Spinal cord (tissue), 10 donors: ENCODE data around the gene TAMALIN. TPM values are rescaled to one million over a fixed set of nuclear protein-coding genes. Genes with fewer than 3 reads are reported as not detected.

Experiments
- DNase-seq, 6 donors: peaks; one replicate each; pipeline versions ENCODE4 v3.0.0 to v3.0.0-alpha.2; 2013 to 2015; ENCODE audit warnings: low spot score in 6 of 6, low read depth in 4 of 6
- H3K27ac ChIP-seq: one replicate; pipeline ENCODE4 v1.5.1; 2013; ENCODE audit warnings: low read depth, low read length, control low read depth
- H3K27me3 ChIP-seq: one replicate; pipeline ENCODE4 v1.6.1; 2013; ENCODE audit warnings: low read length; ENCODE audit not compliant: control insufficient read depth, insufficient read depth
- H3K36me3 ChIP-seq: one replicate; pipeline ENCODE4 v1.6.1; 2013; ENCODE audit warnings: low read length; ENCODE audit not compliant: control insufficient read depth, insufficient read depth
- H3K4me1 ChIP-seq: one replicate; pipeline ENCODE4 v1.6.1; 2013; ENCODE audit warnings: low read length; ENCODE audit not compliant: control insufficient read depth, insufficient read depth
- H3K4me3 ChIP-seq: one replicate; pipeline ENCODE4 v1.5.1; 2013; ENCODE audit warnings: low read depth, low read length, control low read depth
- H3K9me3 ChIP-seq: one replicate; pipeline ENCODE4 v1.6.1; 2013; ENCODE audit warnings: low read length; ENCODE audit not compliant: control insufficient read depth, insufficient read depth
- WGBS: methylation state at CpG from one replicate; pipeline ENCODE4 v1.1.5; 2013; ENCODE audit warnings: missing lambda C conversion rate; ENCODE audit not compliant: insufficient coverage; 5-methylcytosine and 5-hydroxymethylcytosine counted together
- polyA plus RNA-seq, 2 donors: library from polyadenylated mRNA; unstranded; fragments of 120-200 nt; gene quantifications; one replicate each; pipeline ENCODE4 v1.2.1, GENCODE V29; 2013; ENCODE audit not compliant: insufficient read length in 2 of 2
- total RNA-seq, 2 donors: library from RNA; depleted of rRNA in 1 of 2; stranded (reverse); fragments of 120-200 nt in 1 of 2; fragments of >200 nt in 1 of 2; gene quantifications; one replicate each; pipeline versions ENCODE4 v1.2.3 to v1.2.4, GENCODE V29; 2013 to 2014
- donor health status: healthy.

TAMALIN gene
- total and polyA plus RNA-seq, 4 donors, result 6.6 to 27.1 (median 17.1) TPM

DNA sequence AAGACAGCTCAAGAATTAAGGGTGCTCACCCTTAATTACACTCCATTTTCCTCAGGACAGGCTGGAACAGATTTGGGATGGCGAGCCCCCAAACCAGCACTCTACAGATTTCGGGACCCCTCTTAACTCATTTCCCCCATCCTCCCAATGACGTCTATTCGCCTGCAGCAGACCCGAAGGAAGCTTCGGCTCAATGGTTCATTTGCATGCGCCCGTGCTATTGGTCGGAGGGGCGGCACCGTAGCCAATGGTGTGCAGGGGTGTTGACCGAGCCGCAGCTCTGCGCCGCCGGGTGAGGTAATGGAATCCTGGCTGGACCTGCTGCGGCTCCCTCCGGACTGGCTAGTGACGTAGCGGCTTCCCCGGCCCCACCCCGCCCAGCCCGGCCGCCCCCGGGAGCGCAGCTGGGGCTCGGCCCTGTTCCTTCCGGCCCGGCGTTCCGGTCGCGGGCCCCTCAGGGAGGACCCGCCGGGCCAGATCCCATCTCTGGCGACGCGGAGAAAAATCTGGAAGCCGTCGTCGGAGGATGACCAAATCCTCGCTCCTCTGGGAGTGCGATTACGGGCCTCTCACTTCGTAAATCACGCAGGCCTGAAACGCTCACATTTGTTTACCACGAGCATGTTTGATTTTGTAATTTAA, 26.2 kb downstream of the TAMALIN start:
- peak in 5 of 6 donors; percentile 85 to 98 (median 90) for DNase-seq
- Histone ChIP-seq H3K4me1 (peaks cover 57% of the 10 kb centered on the region), H3K27me3 (no peaks in the 10 kb centered on the region), H3K4me3 (peak overlapping the region; percentile 45), H3K27ac (peak overlapping the region; percentile 96), H3K9me3 (no peaks in the 10 kb centered on the region), H3K36me3 (no peaks in the 10 kb centered on the region)
- WGBS, result under 1% methylated on average over 46 of the region's 48 CpGs

GRCh38 chr12:52033446-52034140, 26.8 kb downstream of the TAMALIN start:
- DNase-seq, result no peak
- H3K4me3 ChIP-seq, result peak overlapping the region; percentile 45
- no peaks in the 10 kb centered on the region for H3K9me3 ChIP-seq
- peaks cover 63% of the 10 kb centered on the region for H3K4me1 ChIP-seq
- H3K27me3 ChIP-seq, result no peaks in the 10 kb centered on the region
- WGBS, result 52% methylated on average over 7 of the region's 13 CpGs
- peak overlapping the region; percentile 96 for H3K27ac ChIP-seq
- no peaks in the 10 kb centered on the region for H3K36me3 ChIP-seq

DNA sequence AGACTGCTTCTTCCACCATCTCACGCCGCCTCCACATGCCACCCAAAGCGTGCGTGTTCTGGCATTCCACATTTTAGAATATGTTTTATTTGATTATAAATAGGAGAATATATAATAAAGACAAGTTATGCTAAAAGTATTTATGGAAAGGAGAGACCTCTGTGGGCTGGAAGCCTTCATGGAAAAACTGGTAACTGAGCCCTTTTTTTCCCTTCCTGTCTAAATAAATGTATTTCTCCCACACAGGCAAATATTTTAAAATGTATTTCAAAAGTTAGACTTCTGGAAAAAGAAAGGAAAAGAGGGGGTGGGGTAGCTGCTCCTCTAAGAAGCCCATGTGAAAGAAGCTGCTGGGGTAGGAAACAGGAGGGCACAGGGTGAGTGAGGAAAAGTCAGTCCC, 28.4 kb downstream of the TAMALIN start:
- Histone ChIP-seq H3K4me1 (peaks cover 58% of the 10 kb centered on the region), H3K36me3 (no peaks in the 10 kb centered on the region), H3K27me3 (no peaks in the 10 kb centered on the region), H3K27ac (no peak overlapping the region), H3K4me3 (no peak overlapping the region), H3K9me3 (no peaks in the 10 kb centered on the region)
- whole genome bisulfite sequencing, result no CpG with 5 or more reads among the region's 4 CpGs
- no peak for DNase-seq

GRCh38 chr12:52035926-52036325, 29.2 kb downstream of the TAMALIN start:
- Histone ChIP-seq H3K4me1 (peaks cover 52% of the 10 kb centered on the region), H3K4me3 (no peak overlapping the region), H3K27ac (peak overlapping the region; percentile 83)

DNA sequence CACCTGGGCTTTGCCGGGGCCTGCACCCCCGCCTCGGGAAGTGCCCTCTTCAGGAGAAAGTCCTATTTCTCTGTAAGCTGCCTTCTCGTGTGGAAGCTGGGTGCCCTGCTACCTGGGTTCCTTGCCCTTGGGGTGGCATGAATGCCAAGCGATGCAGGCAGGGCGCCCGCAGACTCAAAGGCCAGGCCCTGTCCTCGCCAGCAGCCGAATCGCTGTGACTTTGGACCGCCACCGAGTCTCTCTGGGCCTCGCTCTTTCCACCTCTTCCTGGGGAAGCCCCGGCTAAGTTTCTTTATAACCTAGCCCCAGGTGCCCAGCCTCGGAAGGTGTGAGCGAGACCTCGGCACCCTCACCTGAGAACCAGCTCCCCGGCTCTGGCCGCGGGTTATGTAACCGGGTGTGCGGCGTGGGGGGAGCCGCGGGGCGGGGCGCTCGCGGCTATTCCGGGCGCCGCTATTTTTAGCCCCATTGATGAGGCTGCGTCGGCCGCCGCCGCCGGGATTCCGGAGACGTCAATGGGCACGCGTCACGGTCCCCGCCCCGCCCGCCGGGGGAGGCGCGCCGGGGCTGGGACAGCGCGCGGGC, 29.9 kb downstream of the TAMALIN start:
- peak in 2 of 6 donors; percentile 83 to 92 for DNase-seq
- WGBS, result 9% methylated on average over 53 of the region's 53 CpGs

More at GRCh38 chr12:52035926-52036325, 29.2 kb downstream of the TAMALIN start:
- no peaks in the 10 kb centered on the region for H3K9me3 ChIP-seq
- no CpG with 5 or more reads among the region's 2 CpGs for WGBS
- no peaks in the 10 kb centered on the region for H3K36me3 ChIP-seq
- no peaks in the 10 kb centered on the region for H3K27me3 ChIP-seq
- DNase-seq, result no peak

GRCh38 chr12:52037248-52037861, 30.6 kb downstream of the TAMALIN start:
- no peaks in the 10 kb centered on the region for H3K27me3 ChIP-seq
- no peaks in the 10 kb centered on the region for H3K9me3 ChIP-seq
- under 1% methylated on average over 59 of the region's 59 CpGs for WGBS
- peaks cover 56% of the 10 kb centered on the region for H3K4me1 ChIP-seq
- H3K4me3 ChIP-seq, result peak overlapping the region; percentile 73
- H3K27ac ChIP-seq, result peak overlapping the region; percentile 57
- peak in 2 of 6 donors; percentile 61 to 66 for DNase-seq
- H3K36me3 ChIP-seq, result peaks cover 12% of the 10 kb centered on the region

More for the DNA sequence above, 29.9 kb downstream of the TAMALIN start:
- H3K9me3 ChIP-seq, result no peaks in the 10 kb centered on the region
- H3K27me3 ChIP-seq, result no peaks in the 10 kb centered on the region
- peaks cover 57% of the 10 kb centered on the region for H3K4me1 ChIP-seq
- H3K4me3 ChIP-seq, result peak overlapping the region; percentile 42
- peaks cover 5% of the 10 kb centered on the region for H3K36me3 ChIP-seq
- peak overlapping the region; percentile 83 for H3K27ac ChIP-seq

GRCh38 chr12:52038447-52038846, 31.7 kb downstream of the TAMALIN start:
- no peak overlapping the region for H3K4me3 ChIP-seq
- H3K4me1 ChIP-seq, result peaks cover 57% of the 10 kb centered on the region
- peaks cover 23% of the 10 kb centered on the region for H3K36me3 ChIP-seq
- 80% methylated on average over 6 of the region's 6 CpGs for WGBS
- no peaks in the 10 kb centered on the region for H3K9me3 ChIP-seq
- no peak overlapping the region for H3K27ac ChIP-seq
- H3K27me3 ChIP-seq, result no peaks in the 10 kb centered on the region
- DNase-seq, result no peak

GRCh38 chr12:52041035-52041434, 34.3 kb downstream of the TAMALIN start:
- Histone ChIP-seq H3K4me3 (no peak overlapping the region), H3K4me1 (peaks cover 65% of the 10 kb centered on the region)

GRCh38 chr12:52041695-52042123, 35.0 kb downstream of the TAMALIN start:
- peak overlapping the region; percentile 52 for H3K27ac ChIP-seq
- 52% methylated on average over 5 of the region's 6 CpGs for WGBS
- peak in 1 of 6 donors; percentile 70 for DNase-seq
- H3K27me3 ChIP-seq, result no peaks in the 10 kb centered on the region
- no peak overlapping the region for H3K4me3 ChIP-seq
- peaks cover 48% of the 10 kb centered on the region for H3K36me3 ChIP-seq
- H3K4me1 ChIP-seq, result peaks cover 60% of the 10 kb centered on the region
- no peaks in the 10 kb centered on the region for H3K9me3 ChIP-seq

More at GRCh38 chr12:52041035-52041434, 34.3 kb downstream of the TAMALIN start:
- no peaks in the 10 kb centered on the region for H3K27me3 ChIP-seq
- H3K27ac ChIP-seq, result no peak overlapping the region
- no peak for DNase-seq
- no CpG with 5 or more reads among the region's 3 CpGs for WGBS
- H3K36me3 ChIP-seq, result peaks cover 45% of the 10 kb centered on the region
- H3K9me3 ChIP-seq, result no peaks in the 10 kb centered on the region
